HG03175 (cell line): ENCODE data around the gene DUSP8.
"Not testable (repeated sequence)": the region's sequence is repeated elsewhere in the genome, so short reads cannot be mapped to it uniquely, and the experiment has no call there.

ENCODE experiments used
- ATAC-seq: cut with Tn5 transposase; IDR thresholded peaks from one replicate; pipeline ENCODE4 v1.9.1; 2021; ENCODE audit warnings: mild to moderate bottlenecking, moderate library complexity; ENCODE audit not compliant: unreplicated experiment

DUSP8 gene, protein sequence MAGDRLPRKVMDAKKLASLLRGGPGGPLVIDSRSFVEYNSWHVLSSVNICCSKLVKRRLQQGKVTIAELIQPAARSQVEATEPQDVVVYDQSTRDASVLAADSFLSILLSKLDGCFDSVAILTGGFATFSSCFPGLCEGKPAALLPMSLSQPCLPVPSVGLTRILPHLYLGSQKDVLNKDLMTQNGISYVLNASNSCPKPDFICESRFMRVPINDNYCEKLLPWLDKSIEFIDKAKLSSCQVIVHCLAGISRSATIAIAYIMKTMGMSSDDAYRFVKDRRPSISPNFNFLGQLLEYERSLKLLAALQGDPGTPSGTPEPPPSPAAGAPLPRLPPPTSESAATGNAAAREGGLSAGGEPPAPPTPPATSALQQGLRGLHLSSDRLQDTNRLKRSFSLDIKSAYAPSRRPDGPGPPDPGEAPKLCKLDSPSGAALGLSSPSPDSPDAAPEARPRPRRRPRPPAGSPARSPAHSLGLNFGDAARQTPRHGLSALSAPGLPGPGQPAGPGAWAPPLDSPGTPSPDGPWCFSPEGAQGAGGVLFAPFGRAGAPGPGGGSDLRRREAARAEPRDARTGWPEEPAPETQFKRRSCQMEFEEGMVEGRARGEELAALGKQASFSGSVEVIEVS

GRCh38 chr11:1572197-1573076 is at the start of gene DUSP8:
Gene DUSP8 (minus strand): TSS chr11:1572271. CDS start chr11:1565826, 6,445 bp downstream.
- ATAC-seq, result peak; percentile 59

- no peak for ATAC-seq
These were observed 47.4 kb upstream of the DUSP8 start for GRCh38 chr11:1619449-1619848.

DNA sequence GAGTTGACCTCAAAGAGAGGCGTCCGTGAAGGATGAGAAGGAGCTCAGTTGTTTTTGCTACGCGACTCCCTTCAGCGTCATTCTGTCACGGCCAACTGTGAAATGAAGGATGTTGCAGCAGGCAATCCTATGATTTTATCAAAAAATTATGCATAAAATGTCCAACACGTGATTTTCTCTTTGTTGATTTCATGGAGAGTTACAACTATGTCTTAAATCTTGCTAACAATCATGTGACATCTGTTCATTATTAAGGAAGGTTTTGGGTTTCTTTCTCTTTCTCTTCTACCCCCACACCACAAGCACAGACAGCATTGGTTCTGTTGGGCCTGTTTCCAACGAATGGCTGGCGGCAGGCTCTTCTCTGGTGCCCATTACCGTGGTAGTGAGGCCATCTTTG is 46.2 kb upstream of the DUSP8 start:
- ATAC-seq, result no peak

GRCh38 chr11:1608363-1608762 is 36.3 kb upstream of the DUSP8 start, which contains the start of gene KRTAP5-3:
Gene KRTAP5-3 (minus strand): TSS chr11:1608463. CDS start chr11:1608385, 78 bp downstream.
- ATAC-seq, result no peak

- ATAC-seq, result not testable (repeated sequence)
These were observed 35.8 kb upstream of the DUSP8 start for GRCh38 chr11:1607901-1608300.

DNA sequence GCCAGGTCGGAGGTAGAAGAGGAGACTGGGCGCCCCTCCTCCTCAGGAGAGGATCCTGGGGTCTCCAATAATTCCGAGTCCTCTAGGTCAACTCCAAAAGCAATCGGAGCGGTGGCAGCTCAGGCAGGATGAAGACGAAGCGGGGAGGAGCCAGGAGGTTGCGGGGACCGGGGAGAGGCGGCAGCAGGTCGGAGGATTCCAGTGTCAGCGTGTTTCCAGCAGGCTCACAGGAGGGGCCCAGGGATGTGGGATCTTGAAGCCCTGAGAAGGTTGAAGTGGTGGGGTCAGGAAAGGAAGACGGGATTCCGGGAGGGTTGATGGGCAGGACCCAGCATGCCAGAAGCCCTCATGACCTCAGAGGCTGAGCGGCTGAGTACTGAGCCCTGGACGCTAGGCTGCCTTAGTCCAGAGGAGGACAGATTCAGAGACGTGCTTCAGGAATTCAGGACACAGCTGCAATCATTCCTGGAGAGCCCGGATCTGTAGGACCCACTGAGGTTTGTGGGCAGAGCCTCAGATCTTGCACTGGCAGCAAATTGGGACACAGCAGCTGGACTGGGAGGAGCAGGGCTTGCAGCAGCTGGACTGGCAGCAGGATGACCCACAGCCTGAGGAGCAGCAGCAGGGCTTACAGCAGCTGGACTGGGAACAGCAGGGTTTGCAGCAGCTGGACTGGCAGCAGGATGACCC is 35.2 kb upstream of the DUSP8 start:
- not testable (repeated sequence) for ATAC-seq

GRCh38 chr11:1605923-1606322 is 33.9 kb upstream of the DUSP8 start:
- ATAC-seq, result peak; percentile 92

DNA sequence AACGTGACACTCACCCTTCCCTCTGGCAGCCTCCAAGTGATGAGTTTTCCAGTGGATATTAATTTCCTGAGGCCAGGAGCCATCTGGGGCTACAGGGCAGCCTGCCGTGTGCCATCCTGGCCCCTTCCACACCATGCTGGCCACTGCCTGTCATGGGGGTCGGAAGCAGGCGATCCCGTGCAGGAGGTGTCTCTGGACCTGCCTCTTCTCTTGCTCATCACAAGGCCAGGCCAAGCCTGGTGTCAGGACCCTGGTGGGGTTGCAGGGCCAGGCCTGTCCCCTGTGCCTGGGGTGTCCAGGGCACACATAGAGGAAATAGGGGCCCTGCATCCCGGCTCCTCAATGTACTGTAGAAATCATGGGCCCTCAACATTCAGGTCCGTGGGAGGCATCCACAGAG is 32.6 kb upstream of the DUSP8 start:
- no peak for ATAC-seq

GRCh38 chr11:1604181-1604580 is 32.1 kb upstream of the DUSP8 start:
- ATAC-seq, result no peak

- no peak for ATAC-seq
These were observed 31.6 kb upstream of the DUSP8 start for GRCh38 chr11:1603629-1604028.

GRCh38 chr11:1601663-1602062 is 29.6 kb upstream of the DUSP8 start:
- ATAC-seq, result not testable (repeated sequence)

- no peak for ATAC-seq
These were observed 28.6 kb upstream of the DUSP8 start for GRCh38 chr11:1600626-1601025.

DNA sequence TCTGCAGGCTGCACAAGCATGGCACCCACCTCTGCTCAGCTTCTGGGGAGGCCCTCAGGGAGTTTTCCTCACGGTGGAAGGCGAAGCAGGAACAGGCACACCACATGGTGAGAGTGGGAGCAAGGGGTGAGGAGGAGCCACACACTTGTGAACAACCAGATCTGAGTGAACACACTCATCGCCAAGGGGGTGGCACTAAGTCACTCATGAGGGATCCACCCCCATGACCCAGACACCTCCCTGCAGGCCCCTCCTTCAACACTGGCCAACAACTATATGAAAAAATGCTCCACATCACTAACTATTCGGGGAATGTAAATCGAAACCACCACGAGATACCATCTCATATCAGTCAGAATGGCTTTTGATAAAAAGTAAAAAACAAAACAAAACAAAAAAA is 26.7 kb upstream of the DUSP8 start:
- no peak for ATAC-seq

DNA sequence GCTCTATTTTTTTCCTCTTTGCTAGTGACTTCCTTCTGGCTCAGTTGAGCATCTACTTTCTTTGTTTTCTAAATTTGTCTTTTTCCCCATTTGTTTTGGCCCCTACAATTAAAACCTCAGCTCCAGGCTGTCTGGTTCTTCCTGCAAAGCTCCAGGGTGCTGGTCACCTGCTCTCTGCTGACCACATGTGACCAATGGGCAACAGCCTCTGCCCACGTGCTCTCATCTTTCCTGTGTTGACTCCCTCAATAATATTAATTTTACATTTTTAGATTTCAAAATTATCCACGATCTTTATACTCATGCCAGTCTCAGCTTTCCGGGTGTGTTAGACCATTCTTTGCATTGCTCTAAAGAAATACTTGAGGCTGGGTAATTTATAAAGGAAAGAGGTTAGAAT is 26.3 kb upstream of the DUSP8 start:
- not testable (repeated sequence) for ATAC-seq

GRCh38 chr11:1597994-1598380 is 25.9 kb upstream of the DUSP8 start, which contains the start of gene KRTAP5-2:
Gene KRTAP5-2 (minus strand): TSS chr11:1598294. CDS start chr11:1598250, 44 bp downstream.
- ATAC-seq, result no peak

DNA sequence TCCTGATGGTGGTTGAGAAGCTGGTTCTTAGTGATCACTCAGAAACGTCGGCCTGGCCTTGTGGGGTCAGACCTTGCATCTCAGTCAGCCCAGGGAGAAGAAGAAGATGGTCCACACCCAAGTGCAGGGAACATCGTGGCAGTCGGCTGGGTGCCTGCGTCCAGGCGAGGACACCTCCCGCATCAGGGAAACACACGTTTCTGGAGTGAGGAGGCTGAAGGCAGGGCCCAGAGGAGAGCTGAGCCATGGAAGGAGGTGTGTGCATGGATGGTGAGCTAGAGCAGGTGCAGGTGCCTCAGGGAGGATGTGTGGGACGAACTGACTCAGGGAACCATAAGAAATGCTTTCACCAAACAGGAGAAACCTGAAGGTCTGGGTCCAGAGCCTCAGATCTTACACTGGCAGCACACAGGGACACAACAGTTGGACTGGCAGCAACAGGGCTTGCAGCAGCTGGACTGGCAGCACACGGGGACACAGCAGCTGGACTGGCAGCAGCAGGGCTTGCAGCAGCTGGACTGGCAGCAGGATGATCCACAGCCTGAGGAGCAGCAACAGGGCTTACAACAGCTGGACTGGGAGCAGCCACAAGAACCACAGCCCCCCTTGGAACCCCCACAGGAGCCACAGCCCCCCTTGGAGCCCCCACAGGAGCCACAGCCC is 25.4 kb upstream of the DUSP8 start:
- ATAC-seq, result no peak

GRCh38 chr11:1596576-1597121 is 24.6 kb upstream of the DUSP8 start:
- ATAC-seq, result not testable (repeated sequence)

DNA sequence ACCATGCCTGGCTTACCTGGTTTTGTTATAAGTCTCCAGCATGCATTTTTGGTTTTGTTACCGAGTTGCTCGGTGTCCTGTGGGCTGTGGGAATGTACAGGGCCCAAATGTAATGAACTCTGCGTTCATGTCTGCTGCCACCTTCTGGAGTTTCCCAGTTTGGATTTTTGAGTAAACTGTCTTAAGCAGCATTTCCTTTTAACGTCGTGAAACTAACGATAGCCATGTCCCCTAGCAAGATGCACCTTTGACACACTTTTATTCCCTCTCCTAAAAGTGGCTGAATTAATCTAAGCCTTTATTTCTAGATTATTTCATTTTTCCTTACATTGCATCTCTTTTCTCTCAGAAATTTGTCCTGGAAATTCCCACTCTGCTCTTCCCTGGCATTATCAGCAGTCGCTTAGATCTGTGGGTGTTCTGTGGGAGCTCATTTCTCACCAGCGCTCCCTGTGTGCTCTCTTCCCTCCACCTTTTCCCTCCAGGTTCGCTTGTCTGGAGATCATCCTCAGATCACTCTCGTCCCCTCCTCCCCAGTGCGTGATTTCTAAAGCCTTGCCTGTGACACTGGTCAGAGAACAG is 24.0 kb upstream of the DUSP8 start:
- ATAC-seq, result not testable (repeated sequence)

GRCh38 chr11:1592628-1593027 is 20.6 kb upstream of the DUSP8 start:
- ATAC-seq, result no peak
